Muscle layer of duodenum (tissue), 2 donors: ENCODE data around the gene TAOK1.

Experiments
- H3K27ac ChIP-seq: one replicate; pipeline ENCODE4 v1.7.0; 2013; ENCODE audit warnings: mild to moderate bottlenecking, low read length
- H3K27me3 ChIP-seq: one replicate; pipeline ENCODE4 v1.7.0; 2013; ENCODE audit warnings: low read depth, mild to moderate bottlenecking, control low read depth, low read length
- H3K36me3 ChIP-seq, 2 donors: one replicate each; pipeline ENCODE4 v1.7.0; 2013; ENCODE audit warnings: low read length in 2 of 2, control low read depth in 1 of 2, mild to moderate bottlenecking in 1 of 2; ENCODE audit not compliant: insufficient read depth in 2 of 2, control insufficient read depth in 1 of 2
- H3K4me1 ChIP-seq, 2 donors: one replicate each; pipeline ENCODE4 v1.7.0; 2013; ENCODE audit warnings: low read length in 2 of 2, mild to moderate bottlenecking in 2 of 2, control low read depth in 1 of 2, moderate library complexity in 1 of 2; ENCODE audit not compliant: insufficient read depth in 2 of 2, control insufficient read depth in 1 of 2
- H3K4me3 ChIP-seq, 2 donors: one replicate each; pipeline ENCODE4 v1.7.0; 2013; ENCODE audit warnings: low read length in 2 of 2, low read depth in 1 of 2, mild to moderate bottlenecking in 1 of 2
- H3K9me3 ChIP-seq, 2 donors: one replicate each; pipeline ENCODE4 v1.7.0; 2013; ENCODE audit warnings: low read length in 2 of 2, control low read depth in 1 of 2, mild to moderate bottlenecking in 1 of 2; ENCODE audit not compliant: control insufficient read depth in 1 of 2
- donor health status: healthy.

The TAOK1 gene

DNA sequence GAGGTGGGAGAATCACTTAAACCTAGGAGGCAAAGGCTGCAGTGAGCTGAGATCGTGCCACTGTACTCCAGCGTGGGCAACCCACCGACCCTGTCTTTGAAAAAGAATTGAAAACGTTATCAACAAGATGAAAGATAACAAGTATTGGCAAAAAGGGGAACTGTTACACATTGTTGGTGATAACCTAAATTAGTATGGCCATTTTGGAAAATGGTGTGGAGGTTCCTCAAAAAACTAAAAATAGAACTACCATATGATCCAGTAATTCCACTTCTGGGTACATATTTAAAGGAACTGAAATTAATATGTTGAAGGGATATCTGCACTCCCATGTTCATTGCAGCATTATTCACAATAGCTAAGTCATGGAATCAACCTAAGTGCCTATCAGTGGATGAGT lies 115.7 kb downstream of the TAOK1 start:
- H3K27me3 ChIP-seq, result no peaks in the 10 kb centered on the region
- H3K9me3 ChIP-seq, result no peaks in the 10 kb centered on the region
- no peak overlapping the region for H3K27ac ChIP-seq
- peaks cover 19 to 54% of the 10 kb centered on the region in 2 donors for H3K36me3 ChIP-seq
- H3K4me3 ChIP-seq, result no peak overlapping the region
- no peaks in the 10 kb centered on the region for H3K4me1 ChIP-seq

DNA sequence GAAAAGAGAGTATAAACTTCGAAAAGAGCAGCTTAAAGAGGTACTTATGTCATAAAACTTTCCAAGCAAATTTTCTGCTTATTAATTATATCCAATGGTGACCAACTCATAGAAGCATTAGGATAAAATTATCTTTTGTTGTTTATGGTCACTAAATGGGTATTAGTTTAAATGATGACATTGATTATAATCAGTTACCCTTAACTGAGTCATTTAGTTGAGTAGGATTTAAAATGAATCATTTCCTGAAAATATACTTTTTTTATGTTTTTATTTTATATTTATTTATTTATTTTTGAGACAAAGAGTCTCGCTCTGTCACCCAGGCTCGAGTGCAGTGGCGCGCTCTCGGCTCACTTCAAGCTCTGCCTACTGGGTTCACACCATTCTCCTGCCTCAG lies 120.8 kb downstream of the TAOK1 start:
- Histone ChIP-seq H3K27ac (no peak overlapping the region), H3K9me3 (no peaks in the 10 kb centered on the region), H3K27me3 (no peaks in the 10 kb centered on the region), H3K4me3 (no peak overlapping the region), H3K36me3 (peaks cover 16 to 57% of the 10 kb centered on the region in 2 donors), H3K4me1 (no peaks in the 10 kb centered on the region)

DNA sequence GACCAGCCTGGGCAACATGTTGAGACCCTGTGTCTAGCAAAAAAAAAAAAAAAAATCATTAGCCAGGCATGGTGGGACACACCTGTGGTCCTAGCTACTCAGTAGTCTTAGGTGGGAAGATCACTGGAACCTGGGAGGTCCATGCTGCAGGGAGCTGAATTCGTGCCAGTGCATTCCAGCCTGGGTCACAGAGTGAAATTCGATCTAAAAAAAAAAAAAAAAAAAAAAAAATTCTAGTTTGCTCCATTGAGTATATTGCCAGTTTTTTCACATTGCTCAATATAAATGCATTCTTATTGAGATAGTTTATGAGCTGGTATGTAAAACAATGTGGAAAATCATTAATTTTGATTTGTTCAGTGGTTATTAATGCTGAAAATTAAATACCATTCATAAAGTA lies 124.6 kb downstream of the TAOK1 start:
- no peak overlapping the region for H3K4me3 ChIP-seq
- H3K36me3 ChIP-seq, result peaks cover 23 to 56% of the 10 kb centered on the region in 2 donors
- H3K4me1 ChIP-seq, result no peaks in the 10 kb centered on the region
- no peaks in the 10 kb centered on the region for H3K9me3 ChIP-seq
- H3K27ac ChIP-seq, result no peak overlapping the region
- no peaks in the 10 kb centered on the region for H3K27me3 ChIP-seq

DNA sequence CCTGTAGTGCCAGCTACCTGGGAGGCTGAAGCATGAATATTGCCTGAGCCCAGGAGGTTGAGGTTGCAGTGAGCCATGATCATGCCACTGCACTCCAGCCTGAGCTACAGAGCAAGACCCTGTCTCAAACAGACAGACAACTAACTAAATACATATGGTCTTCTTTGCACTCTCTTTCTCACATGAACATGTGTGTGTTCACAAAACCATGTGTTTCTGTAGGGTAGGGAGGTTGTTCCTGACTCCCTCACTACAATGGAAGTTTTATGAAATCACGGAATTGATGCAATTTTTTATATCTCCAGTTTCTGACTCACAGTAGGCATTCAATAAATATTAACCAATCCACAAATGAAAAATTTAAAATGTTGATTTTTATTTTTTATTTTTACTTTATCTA lies 128.2 kb downstream of the TAOK1 start:
- no peaks in the 10 kb centered on the region for H3K9me3 ChIP-seq
- no peak overlapping the region for H3K27ac ChIP-seq
- peaks cover 35 to 50% of the 10 kb centered on the region in 2 donors for H3K36me3 ChIP-seq

DNA sequence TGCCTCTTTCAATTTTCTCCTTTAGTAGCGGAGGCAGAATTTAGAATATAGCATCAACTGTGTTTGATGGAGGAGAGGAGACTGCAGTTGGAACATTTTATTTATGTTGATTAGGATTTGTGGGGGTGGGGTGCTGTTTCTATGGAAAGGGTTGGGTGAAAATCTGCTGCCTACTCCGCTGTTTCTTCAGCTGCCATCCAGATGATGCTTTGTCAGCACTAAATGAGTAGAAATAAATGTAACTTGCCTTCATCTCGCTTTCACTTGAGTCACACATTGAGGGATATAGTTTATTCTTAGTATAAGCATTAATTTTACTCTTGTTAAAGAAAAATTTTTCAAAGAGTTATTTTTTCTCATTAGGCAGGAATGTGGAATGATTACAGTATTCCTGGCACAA lies 134.5 kb downstream of the TAOK1 start:
- H3K4me3 ChIP-seq, result no peak overlapping the region
- no peak overlapping the region for H3K27ac ChIP-seq
- H3K36me3 ChIP-seq, result peaks cover 25 to 32% of the 10 kb centered on the region in 2 donors
- H3K4me1 ChIP-seq, result no peaks in the 10 kb centered on the region
- H3K9me3 ChIP-seq, result no peaks in the 10 kb centered on the region
- no peaks in the 10 kb centered on the region for H3K27me3 ChIP-seq

More for the DNA sequence above, 128.2 kb downstream of the TAOK1 start:
- Histone ChIP-seq H3K27me3 (no peaks in the 10 kb centered on the region), H3K4me3 (no peak overlapping the region), H3K4me1 (no peaks in the 10 kb centered on the region)

DNA sequence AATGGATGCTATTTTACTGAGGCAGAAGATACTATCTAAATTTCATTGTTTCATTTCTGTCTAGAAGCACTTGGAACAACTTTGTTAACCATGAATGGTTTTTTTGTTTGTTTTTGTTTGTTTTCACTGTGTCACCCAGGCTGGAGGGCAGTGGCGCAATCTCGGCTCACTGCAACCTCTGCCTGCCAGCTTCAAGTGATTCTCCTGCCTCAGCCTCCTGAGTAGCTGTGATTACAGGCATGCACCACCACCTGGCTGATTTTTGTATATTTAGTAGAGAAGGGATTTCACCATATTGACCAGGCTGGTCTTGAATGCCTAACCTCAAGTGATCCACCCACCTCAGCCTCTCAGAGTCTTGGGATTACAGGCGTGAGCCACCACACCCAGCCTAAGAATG lies 136.2 kb downstream of the TAOK1 start:
- Histone ChIP-seq H3K27me3 (no peaks in the 10 kb centered on the region), H3K36me3 (peaks cover 26 to 36% of the 10 kb centered on the region in 2 donors), H3K27ac (no peak overlapping the region), H3K4me1 (no peaks in the 10 kb centered on the region), H3K9me3 (no peaks in the 10 kb centered on the region), H3K4me3 (no peak overlapping the region)

DNA sequence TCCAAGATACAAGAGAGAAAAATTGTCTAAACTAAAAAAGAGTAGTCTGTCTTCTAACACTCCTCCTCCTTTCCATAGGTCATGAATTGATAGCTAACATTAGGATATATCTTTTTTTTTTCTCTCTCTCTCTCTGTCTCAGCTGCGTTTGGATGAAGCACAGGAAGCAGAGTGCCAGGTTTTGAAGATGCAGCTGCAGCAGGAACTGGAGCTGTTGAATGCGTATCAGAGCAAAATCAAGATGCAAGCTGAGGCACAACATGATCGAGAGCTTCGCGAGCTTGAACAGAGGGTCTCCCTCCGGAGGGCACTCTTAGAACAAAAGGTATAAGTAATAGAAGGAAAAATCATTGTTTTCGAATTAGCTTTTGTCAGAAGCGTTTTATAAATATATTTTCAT lies 143.8 kb downstream of the TAOK1 start:
- Histone ChIP-seq H3K9me3 (no peaks in the 10 kb centered on the region), H3K4me3 (no peak overlapping the region), H3K36me3 (peaks cover 22 to 38% of the 10 kb centered on the region in 2 donors), H3K4me1 (no peaks in the 10 kb centered on the region), H3K27ac (no peak overlapping the region), H3K27me3 (no peaks in the 10 kb centered on the region)

DNA sequence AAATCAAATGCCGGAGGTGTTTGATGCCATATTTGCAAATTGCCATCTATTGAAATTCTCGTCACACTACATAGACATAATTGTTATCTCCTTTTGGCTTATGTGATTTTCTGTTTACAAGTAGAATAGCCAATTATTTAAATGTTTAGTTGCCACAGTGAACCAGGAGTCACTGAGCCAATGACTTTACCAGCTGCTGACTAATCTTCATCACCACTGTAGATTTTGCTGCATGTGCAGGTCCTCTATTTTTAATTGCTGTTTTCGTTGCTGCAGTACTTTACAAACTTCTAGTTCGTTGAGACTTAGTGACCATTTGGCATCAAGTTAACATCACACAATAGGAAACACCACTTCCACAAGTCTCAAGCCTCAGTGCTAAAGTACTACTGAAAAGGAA lies 153.9 kb downstream of the TAOK1 start:
- H3K4me1 ChIP-seq, result peaks cover 0 to 6% of the 10 kb centered on the region in 2 donors
- H3K9me3 ChIP-seq, result no peaks in the 10 kb centered on the region
- H3K27me3 ChIP-seq, result no peaks in the 10 kb centered on the region
- no peak overlapping the region for H3K4me3 ChIP-seq
- no peak overlapping the region for H3K27ac ChIP-seq
- peaks cover 19 to 29% of the 10 kb centered on the region in 2 donors for H3K36me3 ChIP-seq

DNA sequence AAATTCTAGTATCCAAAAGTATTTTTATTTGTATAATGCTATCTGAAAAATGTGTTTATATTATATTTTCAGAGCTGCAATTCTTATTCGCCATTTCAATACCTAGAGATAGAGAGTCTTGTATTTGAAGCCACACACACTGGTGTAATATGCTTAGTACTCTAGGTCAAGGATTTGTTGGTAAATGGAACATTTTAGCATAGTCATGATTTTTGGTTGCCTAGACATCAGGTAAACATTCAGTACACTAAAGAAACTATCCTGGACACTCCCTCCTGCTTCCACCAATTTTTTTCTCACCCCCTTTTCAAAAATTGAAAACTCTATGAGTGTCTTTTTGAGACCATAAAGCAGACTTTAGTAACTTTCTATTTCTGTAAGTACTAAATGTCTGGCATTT lies 155.9 kb downstream of the TAOK1 start:
- no peaks in the 10 kb centered on the region for H3K9me3 ChIP-seq
- no peak overlapping the region for H3K4me3 ChIP-seq
- H3K27ac ChIP-seq, result no peak overlapping the region
- peaks cover 7 to 15% of the 10 kb centered on the region in 2 donors for H3K4me1 ChIP-seq
- no peaks in the 10 kb centered on the region for H3K27me3 ChIP-seq
- H3K36me3 ChIP-seq, result peaks cover 17 to 19% of the 10 kb centered on the region in 2 donors

DNA sequence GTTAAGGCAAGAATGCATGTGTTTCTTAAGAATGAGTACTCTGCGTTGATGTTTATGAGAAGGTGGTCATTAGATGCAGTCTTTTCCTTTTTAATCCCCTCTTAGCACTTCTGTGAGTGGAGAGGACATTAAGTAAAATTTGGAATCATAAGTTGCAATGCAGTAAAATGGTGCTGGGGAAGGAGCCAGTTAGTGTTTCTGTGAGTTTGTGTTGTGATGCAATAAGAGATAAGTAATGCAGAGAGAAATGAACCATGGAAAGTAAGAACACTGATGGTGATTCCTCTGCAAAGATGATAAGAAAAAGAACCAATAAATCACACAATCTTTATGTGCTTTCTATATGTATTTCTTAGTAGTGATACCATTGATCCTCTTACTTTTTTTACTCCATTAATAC lies 156.7 kb downstream of the TAOK1 start:
- no peaks in the 10 kb centered on the region for H3K9me3 ChIP-seq
- peaks cover 7 to 15% of the 10 kb centered on the region in 2 donors for H3K4me1 ChIP-seq
- no peak overlapping the region for H3K27ac ChIP-seq
- no peaks in the 10 kb centered on the region for H3K27me3 ChIP-seq
- peaks cover 17 to 19% of the 10 kb centered on the region in 2 donors for H3K36me3 ChIP-seq
- no peak overlapping the region for H3K4me3 ChIP-seq

DNA sequence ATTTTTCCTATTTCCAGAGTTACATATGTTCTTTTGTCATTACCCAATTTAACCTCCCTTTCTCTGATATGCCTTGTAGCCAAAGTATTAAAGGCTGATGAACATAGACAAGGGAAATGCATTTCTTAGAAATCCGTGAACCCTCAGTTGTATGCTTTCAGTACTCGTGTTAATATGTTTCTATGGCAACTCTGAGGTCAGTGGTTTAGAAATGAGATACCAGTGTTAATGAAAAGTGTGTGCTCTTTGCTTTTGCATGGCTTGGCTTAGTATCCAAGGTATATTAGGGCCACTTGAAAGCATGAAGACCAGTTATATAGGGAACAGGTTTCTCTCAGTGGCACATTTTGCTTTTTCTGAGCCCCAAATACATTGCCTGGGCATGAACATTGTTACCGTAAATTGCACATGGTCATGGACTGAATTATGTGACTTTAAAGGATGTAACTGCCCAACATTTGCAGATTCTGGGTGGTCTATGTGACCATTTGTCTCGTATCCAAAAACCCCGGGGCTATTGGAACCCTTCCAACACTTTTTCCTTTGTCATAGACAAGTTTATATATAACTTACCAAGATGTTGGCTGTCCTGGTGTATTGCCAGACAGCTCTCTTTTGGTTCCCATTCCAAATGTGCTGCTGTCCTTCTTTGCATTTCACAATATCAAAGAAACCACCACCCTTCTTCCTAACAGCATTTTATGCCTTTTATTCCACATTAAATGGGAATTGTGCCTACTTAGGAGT lies 159.2 kb downstream of the TAOK1 start:
- Histone ChIP-seq H3K4me1 (peaks cover 7 to 15% of the 10 kb centered on the region in 2 donors), H3K4me3 (no peak overlapping the region), H3K36me3 (no peaks in the 10 kb centered on the region), H3K27ac (no peak overlapping the region), H3K9me3 (no peaks in the 10 kb centered on the region), H3K27me3 (no peaks in the 10 kb centered on the region)

DNA sequence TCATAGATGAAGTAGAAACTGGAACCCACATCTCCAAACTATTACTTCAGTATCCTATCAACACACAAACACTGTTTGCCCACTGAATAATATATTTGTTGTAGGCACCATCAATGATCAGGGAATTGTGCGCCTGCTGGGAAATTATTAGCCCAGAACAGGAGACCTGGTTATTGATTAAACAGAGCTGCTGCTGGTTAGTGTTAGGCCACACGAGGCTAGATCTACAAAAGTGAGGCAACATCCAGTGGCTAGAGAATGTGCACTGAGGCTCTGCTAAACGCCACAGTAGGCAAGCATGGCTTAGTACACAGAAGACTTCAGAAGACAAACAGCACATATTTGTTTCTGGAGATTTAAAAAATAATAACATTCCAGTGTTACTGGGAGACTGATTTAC lies 165.7 kb downstream of the TAOK1 start:
- no peak overlapping the region for H3K27ac ChIP-seq
- no peaks in the 10 kb centered on the region for H3K4me1 ChIP-seq
- no peaks in the 10 kb centered on the region for H3K27me3 ChIP-seq
- no peaks in the 10 kb centered on the region for H3K9me3 ChIP-seq
- no peak overlapping the region for H3K4me3 ChIP-seq
- H3K36me3 ChIP-seq, result no peaks in the 10 kb centered on the region
